GM23248 (cell line): Measurements from ENCODE around the gene ADARB1. TPM values are rescaled to one million over a fixed set of nuclear protein-coding genes. Genes with fewer than 3 reads are reported as not detected.

Experiments
- DNase-seq: peaks from one replicate; pipeline ENCODE4 v3.0.0-alpha.2; 2015
- H2AFZ ChIP-seq: fragments of 200-600 bp; sonication (generic); 2 replicates; pipeline ENCODE4 v1.6.1; 2016; ENCODE audit warnings: antibody characterized with exemption
- H3F3A ChIP-seq: fragments of 200-600 bp; sonication (generic); 2 replicates; pipeline ENCODE4 v1.6.1; 2016; ENCODE audit warnings: mild to moderate bottlenecking, antibody characterized with exemption, mixed run types; ENCODE audit not compliant: insufficient read depth
- H3K27ac ChIP-seq: fragments of 200-600 bp; sonication (generic); 2 replicates; pipeline ENCODE4 v1.5.1; 2016; ENCODE audit warnings: mild to moderate bottlenecking
- H3K27me3 ChIP-seq: fragments of 200-600 bp; sonication (generic); replicated peaks from 2 replicates; pipeline ENCODE4 v1.6.1; 2016; ENCODE audit warnings: mild to moderate bottlenecking; ENCODE audit not compliant: insufficient read depth
- H3K36me3 ChIP-seq: fragments of 200-600 bp; sonication (generic); 2 replicates; pipeline ENCODE4 v1.6.1; 2016; ENCODE audit warnings: low read depth, mild to moderate bottlenecking
- H3K4me1 ChIP-seq: fragments of 200-600 bp; sonication (generic); 2 replicates; pipeline ENCODE4 v1.6.1; 2016; ENCODE audit warnings: mild to moderate bottlenecking; ENCODE audit not compliant: insufficient read depth
- H3K4me2 ChIP-seq: fragments of 200-600 bp; sonication (generic); one replicate; pipeline ENCODE4 v1.6.1; 2016; ENCODE audit warnings: mild to moderate bottlenecking; ENCODE audit not compliant: unreplicated experiment
- H3K4me3 ChIP-seq: fragments of 200-600 bp; sonication (generic); 2 replicates; pipeline ENCODE4 v1.5.1; 2016; ENCODE audit warnings: mild to moderate bottlenecking
- H3K79me2 ChIP-seq: fragments of 200-600 bp; sonication (generic); 2 replicates; pipeline ENCODE4 v1.6.1; 2016; ENCODE audit warnings: mild to moderate bottlenecking; ENCODE audit not compliant: insufficient read depth
- H3K9ac ChIP-seq: fragments of 200-600 bp; sonication (generic); 2 replicates; pipeline ENCODE4 v1.6.1; 2016; ENCODE audit warnings: mild to moderate bottlenecking
- H3K9me2 ChIP-seq: fragments of 200-600 bp; sonication (generic); 2 replicates; pipeline ENCODE4 v1.6.1; 2016; ENCODE audit warnings: mixed run types, mild to moderate bottlenecking, moderate library complexity; ENCODE audit not compliant: insufficient read depth
- H3K9me3 ChIP-seq: fragments of 200-600 bp; sonication (generic); one replicate; pipeline ENCODE4 v1.6.1; 2017; ENCODE audit warnings: low read depth
- H4K20me1 ChIP-seq: fragments of 200-600 bp; sonication (generic); 2 replicates; pipeline ENCODE4 v1.6.0; 2016; ENCODE audit not compliant: insufficient read depth
- EZH2 ChIP-seq: fragments of 200-600 bp; sonication (generic); IDR thresholded peaks from 2 replicates; pipeline ENCODE4 v1.6.1; 2018; ENCODE audit warnings: antibody characterized with exemption, mild to moderate bottlenecking; ENCODE audit not compliant: insufficient read depth, poor library complexity, severe bottlenecking
- EZH2phosphoT487 ChIP-seq: fragments of 200-600 bp; sonication (generic); IDR thresholded peaks from 2 replicates; pipeline ENCODE4 v1.6.1; 2018; ENCODE audit warnings: antibody characterized with exemption, moderate library complexity, mild to moderate bottlenecking, low read depth; ENCODE audit not compliant: insufficient read depth
- WGBS, 2 experiments: methylation state at CpG; one replicate each; pipeline ENCODE4 v1.1.6; 2015 to 2017; ENCODE audit warnings: low lambda C conversion rate in 2 of 2, low coverage in 1 of 2; ENCODE audit errors: missing lambda C conversion rate in 2 of 2; 5-methylcytosine and 5-hydroxymethylcytosine counted together
- in situ Hi-C: fragments of 300-500 bp; cut with MboI; formaldehyde crosslinking; loops from 2 replicates; pipeline ENCODE4 v1.15.0; 2020
- polyA plus RNA-seq: library from polyadenylated mRNA; unstranded; fragments of >200 nt; fragmentation: Nextera tagmentation; extraction: Ambion mirVana; gene quantifications from 2 replicates; pipeline ENCODE4 v1.2.1, GENCODE V29; 2016
- total RNA-seq: library from RNA; depleted of rRNA; stranded (reverse); fragments of >200 nt; shearing (Covaris generic); gene quantifications from 2 replicates; pipeline ENCODE4 v1.2.3, GENCODE V29; 2014

ADARB1 gene
- total and polyA plus RNA-seq, 2 experiments from 2014 or later = 16.3 to 17.4 TPM

DNA sequence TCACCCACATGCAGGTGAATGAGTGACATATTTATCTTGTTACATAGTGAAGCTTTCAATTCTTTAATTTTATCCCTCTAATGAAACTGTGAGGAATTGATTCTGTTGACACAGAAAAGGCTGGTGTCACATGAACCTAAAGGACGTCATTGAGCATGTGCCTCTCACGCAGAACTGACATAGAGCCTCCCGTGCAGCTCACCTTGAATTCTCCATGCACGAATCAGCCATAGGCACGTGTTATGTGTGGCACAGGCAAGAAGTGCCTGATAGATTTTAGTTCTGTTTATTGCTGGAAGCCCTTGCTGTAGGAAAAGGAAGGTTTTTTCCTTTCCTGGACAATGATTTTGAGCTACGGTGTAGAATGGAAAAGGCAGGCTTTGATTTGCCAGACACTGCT, 11.3 kb downstream of the ADARB1 start:
- in situ Hi-C loops = no loop called here
- TF ChIP-seq EZH2 = no peak
- no peak for TF ChIP-seq EZH2phosphoT487
- H3K9ac ChIP-seq = no peak overlapping the region
- peaks cover 15% of the 10 kb centered on the region; the same call in 1 of the 2 replicates for H3F3A ChIP-seq
- H2AFZ ChIP-seq = no peak overlapping the region
- H3K27me3 ChIP-seq = no peaks in the 10 kb centered on the region
- no peaks in the 10 kb centered on the region for H3K36me3 ChIP-seq
- H3K9me2 ChIP-seq = no peaks in the 10 kb centered on the region
- no peaks in the 10 kb centered on the region for H3K9me3 ChIP-seq
- no peak overlapping the region for H3K27ac ChIP-seq
- no peaks in the 10 kb centered on the region; the same call in 1 of the 2 replicates for H4K20me1 ChIP-seq
- H3K4me3 ChIP-seq = no peak overlapping the region
- peaks cover 97% of the 10 kb centered on the region for H3K79me2 ChIP-seq
- no peak for DNase-seq
- peaks cover 10% of the 10 kb centered on the region for H3K4me1 ChIP-seq
- WGBS, 2 experiments = 84 to 86% methylated on average over 6 of the region's 6 CpGs
- H3K4me2 ChIP-seq = no peak overlapping the region

DNA sequence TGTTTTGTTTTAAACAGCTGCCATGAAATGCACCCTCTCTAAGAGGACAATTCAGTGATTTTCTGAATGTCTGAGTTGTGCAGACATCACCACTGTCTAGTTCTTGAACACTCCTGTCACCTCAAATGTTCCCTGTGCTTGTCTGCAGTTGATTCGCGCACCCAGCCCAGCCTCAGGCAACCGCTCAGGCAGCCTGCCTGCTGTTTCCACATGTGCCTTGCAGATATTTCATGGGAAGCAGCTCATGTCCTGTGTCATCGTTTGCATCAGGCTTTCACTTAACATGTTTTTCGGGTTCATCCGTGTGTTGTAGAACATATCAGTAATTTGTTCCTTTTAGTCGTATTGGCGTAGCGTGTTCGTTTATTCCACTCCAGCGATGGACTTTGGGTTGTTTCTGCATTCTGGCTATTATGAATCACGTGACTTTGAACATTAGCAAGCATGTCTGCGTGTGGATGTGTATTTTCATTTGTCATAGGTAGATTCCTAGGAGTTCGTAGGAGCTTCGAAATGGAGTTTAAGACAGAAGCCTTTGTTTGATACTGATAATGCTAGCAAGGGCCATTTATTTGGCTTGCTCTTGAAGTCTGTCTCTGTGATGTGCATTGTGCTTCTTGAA, 12.1 kb downstream of the ADARB1 start:
- DNase-seq = no peak

DNA sequence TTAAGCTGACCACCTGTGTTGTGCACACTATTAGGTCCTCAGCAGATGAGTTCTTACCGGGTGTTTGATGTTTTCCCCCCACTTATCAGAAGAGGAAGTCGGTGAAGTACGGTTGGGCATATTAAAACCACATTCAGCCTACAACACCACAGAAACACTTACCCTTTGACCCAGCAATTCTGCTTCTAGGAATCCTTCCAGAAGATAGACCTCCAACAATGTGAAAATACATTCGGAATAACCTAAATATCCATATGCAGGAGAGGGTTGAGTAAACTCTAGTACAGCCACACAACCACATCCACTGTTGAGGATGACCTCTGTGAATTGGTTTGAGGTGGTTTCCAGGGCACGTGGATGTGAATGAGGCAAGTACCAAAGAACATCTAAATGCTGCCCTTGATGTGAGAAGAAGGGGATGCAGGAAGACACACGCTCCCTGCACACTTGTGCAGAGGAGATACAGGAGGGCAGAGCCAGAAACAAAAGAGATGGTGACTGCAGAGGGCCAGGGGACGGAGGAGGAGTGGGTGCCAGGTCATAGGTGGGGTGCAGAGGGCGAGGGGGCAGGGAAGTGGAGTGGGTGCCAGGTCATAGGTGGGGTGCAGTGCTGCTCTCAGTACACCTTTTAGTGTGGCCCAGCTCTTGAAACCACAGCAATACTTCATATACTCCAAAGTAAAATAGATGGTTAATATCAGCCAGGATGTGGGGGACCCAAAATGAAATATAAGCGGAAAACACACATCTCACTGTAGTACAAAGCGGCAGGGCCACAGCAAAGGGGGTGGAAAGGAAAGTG, 12.8 kb downstream of the ADARB1 start:
- H2AFZ ChIP-seq = no peak overlapping the region
- H3F3A ChIP-seq = 0 out of 2 replicates have a peak, but pooled peaks cover 2% of the 10 kb centered on the region
- WGBS, 2 experiments = 87 to 90% methylated on average over 10 of the region's 10 CpGs
- peaks cover 100% of the 10 kb centered on the region for H3K79me2 ChIP-seq
- H3K27me3 ChIP-seq = no peaks in the 10 kb centered on the region
- H3K9me3 ChIP-seq = no peaks in the 10 kb centered on the region
- H3K27ac ChIP-seq = no peak overlapping the region
- peaks cover 11% of the 10 kb centered on the region for H3K4me1 ChIP-seq
- no peaks in the 10 kb centered on the region for H3K36me3 ChIP-seq
- H4K20me1 ChIP-seq = no peaks in the 10 kb centered on the region; the same call in 1 of the 2 replicates
- H3K9me2 ChIP-seq = no peaks in the 10 kb centered on the region
- H3K4me3 ChIP-seq = no peak overlapping the region
- TF ChIP-seq EZH2 (no peak), EZH2phosphoT487 (no peak)
- no peak overlapping the region for H3K9ac ChIP-seq
- in situ Hi-C loops = no loop called here
- DNase-seq = no peak
- no peak overlapping the region for H3K4me2 ChIP-seq

More for the DNA sequence above, 12.1 kb downstream of the ADARB1 start:
- TF ChIP-seq EZH2 (no peak), EZH2phosphoT487 (no peak)
- no peak overlapping the region for H3K9ac ChIP-seq
- H3K4me2 ChIP-seq = no peak overlapping the region
- no peak overlapping the region for H3K4me3 ChIP-seq
- no peaks in the 10 kb centered on the region for H3K36me3 ChIP-seq
- H3K27me3 ChIP-seq = no peaks in the 10 kb centered on the region
- 85 to 87% methylated on average over 15 of the region's 15 CpGs for WGBS, 2 experiments
- no peaks in the 10 kb centered on the region for H3K9me3 ChIP-seq
- H3K9me2 ChIP-seq = no peaks in the 10 kb centered on the region
- no peak overlapping the region for H3K27ac ChIP-seq
- H3F3A ChIP-seq = peaks cover 8% of the 10 kb centered on the region; the same call in 1 of the 2 replicates
- in situ Hi-C loops = no loop called here
- peaks cover 100% of the 10 kb centered on the region for H3K79me2 ChIP-seq
- H3K4me1 ChIP-seq = peaks cover 6% of the 10 kb centered on the region
- H4K20me1 ChIP-seq = no peaks in the 10 kb centered on the region; the same call in 1 of the 2 replicates
- H2AFZ ChIP-seq = no peak overlapping the region

DNA sequence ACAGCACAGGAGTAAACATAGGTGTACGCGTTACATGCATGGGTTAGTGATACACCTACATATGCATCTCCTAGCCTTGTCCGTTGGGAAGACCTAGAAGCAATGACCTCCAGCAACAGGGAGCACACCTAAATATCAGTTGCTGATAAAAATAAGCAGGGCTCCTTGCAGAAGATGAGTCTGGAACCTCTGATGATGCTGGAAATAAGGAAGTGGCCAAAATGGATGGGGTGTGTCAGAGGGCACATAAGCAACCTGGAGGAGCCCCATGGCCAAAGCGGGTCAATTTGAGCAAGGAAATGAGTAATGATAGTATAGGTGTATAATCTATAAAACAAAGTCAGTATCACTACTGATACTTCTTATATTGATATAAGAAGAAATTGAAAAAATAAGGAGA, 13.7 kb downstream of the ADARB1 start:
- Histone ChIP-seq H3K9ac (no peak overlapping the region), H3K27me3 (no peaks in the 10 kb centered on the region), H2AFZ (no peak overlapping the region), H4K20me1 (no peaks in the 10 kb centered on the region; the same call in 1 of the 2 replicates), H3K79me2 (peaks cover 100% of the 10 kb centered on the region), H3K27ac (no peak overlapping the region), H3F3A (no peaks in the 10 kb centered on the region), H3K4me3 (no peak overlapping the region), H3K9me2 (no peaks in the 10 kb centered on the region), H3K36me3 (no peaks in the 10 kb centered on the region), H3K4me1 (peaks cover 11% of the 10 kb centered on the region), H3K4me2 (no peak overlapping the region), H3K9me3 (no peaks in the 10 kb centered on the region)
- TF ChIP-seq EZH2 = no peak
- no peak for TF ChIP-seq EZH2phosphoT487
- in situ Hi-C loops = no loop called here
- 88 to 89% methylated on average over 4 of the region's 4 CpGs for WGBS, 2 experiments
- DNase-seq = no peak
